Activated CD8-positive, alpha-beta T cell treated with anti-CD3 and anti-CD28 coated beads, Interleukin-2, amount 10 ng/mL, durations not matched to agents 7 days and 5 days (primary cell): ENCODE measurements around the gene RNF26. TPM values are rescaled to one million over a fixed set of nuclear protein-coding genes. Genes with fewer than 3 reads are reported as not detected.

ENCODE experiments used
- ATAC-seq: fragments of 150-1000 bp; cut with Tn5 transposase; one replicate; pipeline ENCODE4 v1.10.0; 2021; ENCODE audit warnings: moderate library complexity
- CTCF ChIA-PET: fragments of 350-600 bp; sonication (Branson Sonifier 250); formaldehyde crosslinking; loops from one replicate; lab custom pipeline; 2021; ENCODE audit warnings: antibody characterized with exemption; lab: Charles Lee
- POLR2A ChIA-PET: fragments of 350-600 bp; sonication (Branson Sonifier 250); formaldehyde crosslinking; loops from one replicate; lab custom pipeline; 2021; ENCODE audit warnings: antibody characterized with exemption; lab: Charles Lee
- DNase-seq: peaks from one replicate; pipeline ENCODE4 v3.0.0-alpha.2; 2020
- H3K27ac Mint-ChIP-seq: one replicate; pipeline ENCODE4 v1.8.0; 2021; ENCODE audit warnings: mild to moderate bottlenecking, mixed read lengths
- H3K27me3 Mint-ChIP-seq: one replicate; pipeline ENCODE4 v1.8.0; 2021; ENCODE audit warnings: low read depth, mixed read lengths
- H3K36me3 Mint-ChIP-seq: one replicate; pipeline ENCODE4 v1.8.0; 2021; ENCODE audit warnings: low read depth, mixed read lengths
- H3K4me1 Mint-ChIP-seq: one replicate; pipeline ENCODE4 v1.8.0; 2021; ENCODE audit warnings: low read depth, mixed read lengths
- H3K4me3 Mint-ChIP-seq: one replicate; pipeline ENCODE4 v1.8.0; 2021; ENCODE audit warnings: mild to moderate bottlenecking, mixed read lengths
- H3K9me3 Mint-ChIP-seq: one replicate; pipeline ENCODE4 v1.8.0; 2022; ENCODE audit warnings: mixed read lengths; ENCODE audit not compliant: insufficient read depth
- total RNA-seq, 2 experiments: library from RNA; stranded (reverse); gene quantifications; one replicate each; pipeline ENCODE4 v1.2.3, GENCODE V29; 2021

RNF26 gene
- total RNA-seq, 2 experiments from 2014 or later: 40.5 to 41.8 TPM

GRCh38 chr11:119322921-119323531, 11.3 kb upstream of the RNF26 start:
- Mint-ChIP-seq H3K27ac (no peak overlapping the region), H3K4me3 (no peak overlapping the region), H3K27me3 (peaks cover 9% of the 10 kb centered on the region), H3K4me1 (peaks cover 29% of the 10 kb centered on the region), H3K36me3 (no peaks in the 10 kb centered on the region), H3K9me3 (no peaks in the 10 kb centered on the region)
- POLR2A ChIA-PET: interaction anchor here (1.0 to 4.5 kb wide), 4 partner anchors 11 to 228 kb away, joined by 4 to 20 read pairs (median 10); partner anchors contain the start of genes CBL and RNF26
- CTCF ChIA-PET: interaction anchor here (0.7 to 4.6 kb wide), 35 partner anchors 8 to 265 kb away, joined by 3 to 96 read pairs (median 5); partner anchors contain the start of genes C1QTNF5, C2CD2L, CBL and NLRX1
- DNase-seq (no peak), ATAC-seq (no peak)

GRCh38 chr11:119323532-119324033, 10.7 kb upstream of the RNF26 start:
- ChIA-PET POLR2A (interaction anchor here (0.8 to 4.5 kb wide), 5 partner anchors 11 to 229 kb away, joined by 4 to 20 read pairs (median 10); partner anchors contain the start of genes CBL and RNF26), CTCF (interaction anchor here (0.7 to 4.6 kb wide), 43 partner anchors 9 to 266 kb away, joined by 3 to 96 read pairs (median 4); partner anchors contain the start of genes C1QTNF5, C2CD2L, CBL and HINFP)
- Mint-ChIP-seq H3K9me3 (no peaks in the 10 kb centered on the region), H3K4me3 (no peak overlapping the region), H3K36me3 (no peaks in the 10 kb centered on the region), H3K4me1 (peaks cover 28% of the 10 kb centered on the region), H3K27ac (no peak overlapping the region), H3K27me3 (peaks cover 6% of the 10 kb centered on the region)
- ATAC-seq (no peak), DNase-seq (peak; percentile 87)

- ATAC-seq: no peak
- H3K4me1 Mint-ChIP-seq: peaks cover 24% of the 10 kb centered on the region
- ChIA-PET CTCF (interaction anchor here (0.7 to 4.6 kb wide), 27 partner anchors 9 to 266 kb away, joined by 3 to 96 read pairs (median 5); partner anchors contain the start of genes C1QTNF5, C2CD2L, CBL and HINFP), POLR2A (interaction anchor here (0.8 to 4.5 kb wide), 4 partner anchors 10 to 229 kb away, joined by 4 to 20 read pairs (median 10); partner anchors contain the start of genes CBL and RNF26)
- no peaks in the 10 kb centered on the region for H3K9me3 Mint-ChIP-seq
- H3K36me3 Mint-ChIP-seq: no peaks in the 10 kb centered on the region
- peaks cover 2% of the 10 kb centered on the region for H3K27me3 Mint-ChIP-seq
- DNase-seq: no peak
- no peak overlapping the region for H3K27ac Mint-ChIP-seq
- no peak overlapping the region for H3K4me3 Mint-ChIP-seq
Observed at GRCh38 chr11:119324189-119324588, 10.1 kb upstream of the RNF26 start.

GRCh38 chr11:119329320-119329719, 5.0 kb upstream of the RNF26 start:
- peaks cover 17% of the 10 kb centered on the region for H3K4me1 Mint-ChIP-seq
- H3K27ac Mint-ChIP-seq: no peak overlapping the region
- ChIA-PET CTCF (interaction anchor here (1.1 to 1.5 kb wide), 2 partner anchors 9 to 27 kb away, joined by 3 to 4 read pairs; no protein-coding TSS in a partner anchor), POLR2A (interaction anchor here (0.8 kb wide), 1 partner anchor 8 kb away, joined by 5 read pairs; no protein-coding TSS in a partner anchor)
- peaks cover 17% of the 10 kb centered on the region for H3K27me3 Mint-ChIP-seq
- ATAC-seq (no peak), DNase-seq (no peak)
- H3K36me3 Mint-ChIP-seq: no peaks in the 10 kb centered on the region
- H3K4me3 Mint-ChIP-seq: no peak overlapping the region
- H3K9me3 Mint-ChIP-seq: no peaks in the 10 kb centered on the region

- POLR2A ChIA-PET: no interaction called here
- H3K4me3 Mint-ChIP-seq: no peak overlapping the region
- no peak for DNase-seq
- CTCF ChIA-PET: interaction anchor here (1.5 to 5.6 kb wide), 2 partner anchors 8 to 26 kb away, joined by 3 to 57 read pairs; no protein-coding TSS in a partner anchor
- ATAC-seq: no peak
- H3K9me3 Mint-ChIP-seq: no peaks in the 10 kb centered on the region
- peaks cover 22% of the 10 kb centered on the region for H3K4me1 Mint-ChIP-seq
- H3K36me3 Mint-ChIP-seq: no peaks in the 10 kb centered on the region
- no peak overlapping the region for H3K27ac Mint-ChIP-seq
- peaks cover 17% of the 10 kb centered on the region for H3K27me3 Mint-ChIP-seq
Observed at GRCh38 chr11:119330237-119330636, 4.1 kb upstream of the RNF26 start.

- POLR2A ChIA-PET: no interaction called here
- DNase-seq (no peak), ATAC-seq (no peak)
- CTCF ChIA-PET: interaction anchor here (1.4 to 5.6 kb wide), 3 partner anchors 10 to 163 kb away, joined by 3 to 57 read pairs (median 3); no protein-coding TSS in a partner anchor
- Mint-ChIP-seq H3K36me3 (peaks cover 16% of the 10 kb centered on the region), H3K4me1 (peaks cover 42% of the 10 kb centered on the region), H3K9me3 (no peaks in the 10 kb centered on the region), H3K4me3 (no peak overlapping the region), H3K27me3 (peaks cover 17% of the 10 kb centered on the region), H3K27ac (peak overlapping the region; percentile 22)
Observed at GRCh38 chr11:119332111-119332765, 2.1 kb upstream of the RNF26 start.

- Mint-ChIP-seq H3K27ac (peak overlapping the region; percentile 96), H3K4me3 (peak overlapping the region; percentile 92), H3K9me3 (no peaks in the 10 kb centered on the region), H3K36me3 (peaks cover 22% of the 10 kb centered on the region), H3K4me1 (peaks cover 62% of the 10 kb centered on the region), H3K27me3 (peaks cover 15% of the 10 kb centered on the region)
- no peak for ATAC-seq
- DNase-seq: no peak
- ChIA-PET POLR2A (interaction anchor here (0.7 to 2.5 kb wide), 4 partner anchors 11 to 240 kb away, joined by 3 to 13 read pairs (median 6); a partner anchor contains a TSS), CTCF (interaction anchor here (1.1 to 5.6 kb wide), 4 partner anchors 13 to 166 kb away, joined by 3 to 57 read pairs (median 20); no protein-coding TSS in a partner anchor)
Observed at GRCh38 chr11:119335091-119335654, 846 bp downstream of the RNF26 start.

GRCh38 chr11:119335655-119336543, 1.6 kb downstream of the RNF26 start:
- ATAC-seq (no peak), DNase-seq (no peak)
- Mint-ChIP-seq H3K36me3 (peaks cover 22% of the 10 kb centered on the region), H3K9me3 (no peaks in the 10 kb centered on the region), H3K27ac (peak overlapping the region; percentile 96), H3K4me3 (peak overlapping the region; percentile 92), H3K4me1 (peaks cover 63% of the 10 kb centered on the region), H3K27me3 (peaks cover 11% of the 10 kb centered on the region)
- ChIA-PET POLR2A (interaction anchor here (2.5 kb wide), 1 partner anchor 14 kb away, joined by 13 read pairs; no protein-coding TSS in a partner anchor), CTCF (interaction anchor here (4.3 to 5.6 kb wide), 2 partner anchors 13 to 20 kb away, joined by 37 to 96 read pairs (median 57); no protein-coding TSS in a partner anchor)

GRCh38 chr11:119336744-119337469, 2.6 kb downstream of the RNF26 start:
- peaks cover 69% of the 10 kb centered on the region for H3K4me1 Mint-ChIP-seq
- ATAC-seq (no peak), DNase-seq (no peak)
- peaks cover 22% of the 10 kb centered on the region for H3K36me3 Mint-ChIP-seq
- ChIA-PET POLR2A (interaction anchor here (1.7 kb wide), 1 partner anchor 131 kb away, joined by 5 read pairs; the partner anchor contains the start of gene CBL), CTCF (interaction anchor here (1.1 to 5.1 kb wide), 15 partner anchors 9 to 138 kb away, joined by 3 to 96 read pairs (median 13); partner anchors contain the start of genes CBL and USP2)
- peaks cover 18% of the 10 kb centered on the region for H3K27me3 Mint-ChIP-seq
- peak overlapping the region; percentile 67 for H3K27ac Mint-ChIP-seq
- H3K4me3 Mint-ChIP-seq: peak overlapping the region; percentile 55
- H3K9me3 Mint-ChIP-seq: no peaks in the 10 kb centered on the region
